CD4-positive, alpha-beta T cell treated with Interleukin-6 for 4 hours (primary cell): ENCODE measurements around the gene OGDH.
"Not testable (repeated sequence)": the region's sequence is repeated elsewhere in the genome, so short reads cannot be mapped to it uniquely, and the experiment has no call there.

Source experiments
- DNase-seq: peaks from one replicate; pipeline ENCODE4 v3.0.0-alpha.2; 2020; ENCODE audit warnings: mixed read lengths

OGDH gene

GRCh38 chr7:44606341-44607140, at the start of gene OGDH:
OGDH (plus strand) TSS chr7:44606627; CDS start chr7:44624344, 17,717 bp downstream.
- peak; percentile 100 for DNase-seq

GRCh38 chr7:44557485-44557884, 48.9 kb upstream of the OGDH start:
- DNase-seq, result no peak

DNA sequence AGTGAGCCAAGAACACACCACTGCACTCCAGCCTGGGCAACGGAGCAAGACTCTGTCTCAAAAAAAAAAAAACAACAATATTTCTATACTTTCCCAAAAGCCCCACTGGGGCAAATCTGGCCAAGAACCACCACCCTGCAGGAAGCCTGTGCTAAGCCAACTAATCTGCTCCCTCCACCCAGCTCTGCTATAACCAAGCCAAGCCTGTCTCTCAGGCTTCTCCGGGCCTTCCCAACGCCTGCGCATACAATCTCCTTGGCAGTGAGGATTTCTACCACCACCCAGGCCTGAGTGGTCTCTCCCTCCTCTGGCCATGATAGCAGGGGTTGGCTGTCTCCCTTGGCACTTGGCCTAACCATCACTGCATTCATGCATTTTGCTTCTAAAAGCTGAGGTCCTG, 46.9 kb upstream of the OGDH start:
- DNase-seq, result no peak

DNA sequence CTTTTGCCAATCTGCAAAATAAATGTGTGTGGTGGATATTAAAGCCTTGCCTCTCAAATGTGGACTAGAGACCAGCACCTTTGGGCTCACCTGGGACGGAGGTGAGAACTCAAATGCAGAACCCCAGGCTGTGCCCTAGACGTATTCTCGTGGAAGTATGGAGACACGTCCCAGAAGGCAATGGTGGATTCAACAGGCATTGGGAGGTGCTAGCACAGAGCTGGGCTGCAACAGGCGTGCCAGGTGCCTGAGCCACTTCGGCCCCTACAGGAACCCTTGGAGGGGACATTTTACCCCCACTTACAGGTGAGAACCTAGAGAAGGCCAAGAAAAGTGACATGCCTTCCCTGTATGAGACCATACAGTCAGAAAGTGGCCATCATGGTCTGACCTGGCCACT, 44.9 kb upstream of the OGDH start:
- DNase-seq, result no peak

GRCh38 chr7:44561962-44562621, 44.3 kb upstream of the OGDH start:
- DNase-seq, result no peak

GRCh38 chr7:44562622-44562962, 43.8 kb upstream of the OGDH start:
- DNase-seq, result not testable (repeated sequence)

DNA sequence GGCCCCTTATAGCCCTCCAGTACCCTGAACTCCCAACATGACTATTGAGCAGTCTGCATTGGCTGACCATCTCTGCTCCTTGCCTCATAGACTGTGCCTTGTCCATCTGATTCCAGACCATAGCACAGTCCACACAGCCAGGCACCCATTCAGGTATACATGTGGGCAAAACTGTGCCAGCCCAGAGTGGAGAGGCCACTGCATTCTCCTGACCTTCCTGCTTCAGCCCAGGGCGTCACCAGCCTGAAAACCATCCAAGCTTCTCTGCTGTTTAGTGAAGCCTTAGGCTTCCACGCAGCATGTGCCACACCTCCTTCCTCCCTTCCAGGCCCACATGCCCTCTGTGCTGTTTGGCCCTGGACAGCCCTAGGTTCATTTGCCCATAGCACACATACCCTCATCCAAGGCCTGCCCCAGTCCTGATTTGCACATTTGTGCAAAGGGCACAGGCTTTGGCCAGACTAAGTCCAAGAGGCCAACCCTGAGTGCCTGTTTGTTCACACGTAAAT, 43.2 kb upstream of the OGDH start:
- no peak for DNase-seq

DNA sequence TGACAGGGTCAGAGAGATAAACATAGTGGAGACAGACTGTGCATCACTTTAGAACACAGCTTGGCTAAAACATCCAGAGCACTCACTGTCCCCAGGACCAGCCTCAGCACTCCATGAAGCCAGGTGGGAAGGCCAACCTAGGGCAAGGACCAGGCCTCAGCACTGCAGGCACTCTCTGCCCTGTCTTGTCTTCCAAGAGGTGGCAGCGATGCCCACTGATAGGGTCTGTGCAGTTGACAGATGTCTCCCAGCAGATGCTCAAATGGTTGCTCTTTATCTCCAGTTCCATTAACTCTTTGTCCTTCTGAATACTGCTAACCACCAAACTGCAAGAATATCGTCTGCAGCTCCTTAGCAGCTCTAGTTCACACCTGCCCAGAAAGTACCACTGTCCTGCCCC, 41.8 kb upstream of the OGDH start:
- DNase-seq, result no peak

DNA sequence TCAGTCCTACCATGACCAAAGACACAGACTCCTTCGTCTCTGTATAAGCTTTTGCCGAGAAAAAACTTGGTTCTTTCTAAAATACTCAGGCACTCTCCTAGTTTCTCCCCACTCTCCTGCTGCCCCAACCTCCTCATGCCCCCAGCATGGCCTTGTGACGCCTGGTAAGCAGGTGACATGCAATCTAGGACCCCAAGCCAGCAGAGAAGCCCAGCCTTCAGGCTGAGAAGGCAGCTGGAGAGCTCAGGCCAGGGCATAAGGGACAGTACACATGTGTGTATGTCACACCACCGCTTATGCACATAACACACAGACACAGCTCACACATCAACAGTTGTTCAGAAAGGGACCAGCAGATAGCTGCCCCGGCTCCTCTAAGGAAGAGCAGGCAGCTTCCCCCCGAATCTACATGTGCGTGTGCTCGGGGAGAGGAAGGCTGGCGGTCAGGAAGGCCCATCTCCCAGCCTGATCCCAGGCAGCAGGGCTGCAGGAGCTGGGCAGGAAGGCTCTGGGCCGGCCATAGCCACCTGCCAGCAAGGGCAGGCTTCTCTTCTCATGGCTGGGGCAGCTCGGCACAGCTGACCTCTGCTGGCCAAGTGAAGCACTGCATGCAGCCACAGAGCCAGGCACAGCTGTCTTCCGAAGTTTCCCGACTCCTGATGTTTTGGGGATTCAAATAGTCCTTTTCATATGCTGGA, 41.2 kb upstream of the OGDH start:
- peak; percentile 65 for DNase-seq

GRCh38 chr7:44565795-44566559, 40.5 kb upstream of the OGDH start:
- no peak for DNase-seq

GRCh38 chr7:44566680-44567079, 39.7 kb upstream of the OGDH start:
- no peak for DNase-seq

GRCh38 chr7:44567884-44568283, 38.5 kb upstream of the OGDH start:
- DNase-seq, result no peak

DNA sequence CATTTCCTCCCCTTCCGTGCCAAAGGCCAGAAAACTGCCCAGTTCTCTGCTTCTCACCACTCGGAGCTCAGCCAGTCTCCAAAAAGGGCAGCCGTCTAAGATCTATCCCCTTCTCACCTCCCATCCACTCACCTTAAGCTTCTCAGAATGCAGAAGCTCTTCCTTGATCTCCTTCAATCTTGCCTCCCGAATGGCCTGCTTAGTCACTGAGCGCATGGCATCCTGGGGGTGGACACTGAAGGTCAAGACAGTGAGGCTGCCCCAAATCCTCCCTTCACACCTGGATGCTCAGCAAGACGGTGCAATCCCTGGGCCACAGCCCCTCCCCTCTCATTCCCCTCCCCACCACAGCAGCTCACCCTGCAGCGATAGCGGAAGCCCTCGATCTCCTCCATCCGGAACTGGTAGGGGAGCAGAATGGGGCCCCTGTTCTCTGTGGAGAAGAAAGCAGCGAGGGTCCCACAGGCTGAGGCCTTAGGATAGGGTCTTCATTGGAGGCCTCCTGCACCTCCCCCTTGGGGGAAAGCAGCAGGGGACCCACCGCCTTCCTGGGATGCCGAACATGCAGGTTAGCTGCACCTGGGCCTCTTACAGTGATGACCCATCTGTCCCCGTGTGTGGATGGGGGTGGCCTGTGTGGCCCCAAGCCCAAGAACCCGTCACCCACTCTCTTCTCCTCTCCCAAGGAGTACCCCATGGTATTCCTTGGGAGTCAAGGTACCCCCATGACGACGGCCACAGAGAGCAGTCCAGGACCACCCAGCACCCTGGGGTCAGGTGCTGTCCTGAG, 37.5 kb upstream of the OGDH start:
- DNase-seq, result no peak

DNA sequence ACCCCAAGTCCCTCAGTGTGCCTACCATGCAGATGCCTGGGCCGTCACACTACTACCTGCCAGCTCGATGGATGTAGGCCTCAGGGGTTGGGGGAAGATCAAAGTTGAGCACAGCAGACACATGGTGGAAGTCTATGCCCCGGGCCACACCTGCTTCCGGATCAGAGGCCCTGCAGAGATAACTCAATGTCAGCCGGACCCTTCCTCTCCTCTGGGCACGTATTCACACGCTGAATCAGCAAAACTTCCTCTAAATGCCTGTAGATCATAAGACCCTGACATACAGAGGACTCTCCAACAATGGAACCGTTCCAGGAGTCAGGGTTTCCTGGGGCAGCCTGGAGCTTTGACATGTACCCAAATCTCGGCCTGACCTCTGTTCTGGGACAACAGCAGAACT, 36.5 kb upstream of the OGDH start:
- DNase-seq, result no peak

GRCh38 chr7:44572771-44573170, 33.7 kb upstream of the OGDH start:
- DNase-seq, result no peak

DNA sequence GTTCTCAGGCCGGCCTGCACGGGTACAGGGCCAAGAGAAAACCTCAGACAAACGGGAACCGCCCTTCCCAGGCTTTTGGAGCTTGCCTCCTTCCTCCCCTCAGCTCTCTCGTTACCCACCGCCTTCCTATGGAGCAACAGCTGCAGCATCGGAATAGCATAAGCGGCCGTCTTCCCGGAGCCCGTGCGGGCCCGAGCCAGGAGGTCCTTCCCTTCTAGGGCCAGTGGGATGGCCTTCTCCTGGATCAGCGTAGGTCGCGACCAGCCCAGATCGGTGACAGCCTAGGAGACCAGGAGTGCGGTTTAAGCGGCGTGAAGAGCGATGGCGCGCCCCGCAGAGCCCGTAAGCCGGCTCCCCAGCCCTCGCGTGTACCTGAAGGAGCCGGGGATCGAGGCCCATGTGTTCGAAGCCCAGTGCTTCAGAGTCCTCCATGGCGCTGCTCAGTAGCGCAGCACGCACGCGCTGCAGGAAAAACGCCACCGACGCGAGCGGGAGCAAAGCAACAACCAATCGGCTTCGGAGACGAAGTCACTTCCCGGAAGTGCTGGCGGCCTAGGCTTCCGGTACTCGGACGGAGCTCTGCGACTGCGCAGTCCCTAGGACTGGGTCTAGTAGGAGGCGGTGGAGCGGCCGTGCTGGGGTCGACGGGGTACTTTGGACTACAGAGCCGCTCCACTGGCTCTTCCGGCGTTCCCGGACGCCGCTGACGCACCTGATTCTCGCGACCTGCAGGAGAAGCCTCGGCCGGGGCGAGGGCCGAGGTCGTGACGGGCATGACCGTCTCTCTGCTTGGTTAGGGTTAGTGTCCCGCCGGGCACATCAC, 32.8 kb upstream of the OGDH start, which contains the start of gene DDX56:
DDX56 (minus strand) TSS at position 445 of the 823 bp plus-strand sequence; CDS start at position 432, 13 bp downstream.
- DNase-seq, result peak; percentile 94

DNA sequence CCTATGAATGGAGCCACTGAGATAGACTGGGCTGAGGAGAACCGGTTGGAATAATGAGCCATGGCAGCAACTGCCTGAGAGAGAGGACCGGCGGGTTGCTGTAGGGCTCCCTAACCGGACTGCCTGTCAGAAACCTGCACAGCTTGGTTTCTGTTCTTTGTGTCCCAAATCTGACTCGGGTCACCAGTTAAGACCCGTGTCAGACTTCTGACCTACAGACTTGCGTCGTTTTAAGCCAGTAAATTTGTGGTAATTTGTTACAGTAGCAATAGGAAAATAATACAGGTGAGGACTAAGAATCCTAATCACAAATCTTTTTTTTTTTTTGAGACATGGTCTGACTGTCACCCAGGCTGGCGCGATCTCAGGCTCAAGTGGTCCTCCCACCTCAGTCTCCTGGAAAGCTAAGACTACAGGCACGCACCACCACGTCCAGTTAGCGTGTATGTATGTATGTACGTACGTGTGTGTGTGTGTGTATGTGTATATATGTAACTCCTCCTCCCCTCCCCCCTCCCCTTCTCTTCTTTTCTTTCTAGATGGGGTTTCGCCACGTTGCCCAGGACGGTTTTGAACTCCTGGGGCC, 32.0 kb upstream of the OGDH start:
- no peak for DNase-seq

- DNase-seq, result no peak
Observed at GRCh38 chr7:44575054-44575453, 31.4 kb upstream of the OGDH start.

GRCh38 chr7:44576228-44576627, 30.2 kb upstream of the OGDH start:
- no peak for DNase-seq
